Astrocyte (in vitro differentiated cells and primary cell): ENCODE data around the gene PACRG.

Experiments
- EZH2 ChIP-seq: IDR thresholded peaks from 2 replicates; pipeline ENCODE4 v1.6.1; 2012; ENCODE audit warnings: mild to moderate bottlenecking, low read length, inconsistent platforms; ENCODE audit not compliant: insufficient read depth
- TF ChIP-seq, protein P1 (sequence below): IDR thresholded peaks from 2 replicates; pipeline ENCODE4 v1.5.1; 2011; ENCODE audit warnings: low read depth, mild to moderate bottlenecking, inconsistent platforms, low read length, moderate library complexity; ENCODE audit not compliant: insufficient read depth

DNA sequence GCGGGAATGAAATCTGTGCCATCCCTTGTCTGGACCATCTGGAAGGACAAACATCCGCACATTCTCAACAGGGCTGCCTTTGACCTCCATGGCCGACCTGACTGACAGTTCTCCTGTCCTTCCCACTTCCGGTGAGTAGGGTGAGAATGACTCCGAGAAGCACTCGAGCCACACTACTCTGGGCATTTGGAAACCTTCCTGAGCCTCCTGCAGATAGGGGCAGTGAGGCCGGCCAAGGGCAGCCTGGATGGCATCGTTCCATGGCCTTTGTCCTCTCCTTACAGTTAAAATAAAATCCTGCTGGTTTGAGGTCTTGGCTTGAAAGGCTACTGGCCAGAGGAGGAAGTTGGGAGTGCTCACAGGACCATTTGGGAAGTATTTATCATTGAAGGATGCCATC is 615.8 kb downstream of the PACRG start:
- no peak for TF ChIP-seq EZH2
- TF ChIP-seq, protein P1, sequence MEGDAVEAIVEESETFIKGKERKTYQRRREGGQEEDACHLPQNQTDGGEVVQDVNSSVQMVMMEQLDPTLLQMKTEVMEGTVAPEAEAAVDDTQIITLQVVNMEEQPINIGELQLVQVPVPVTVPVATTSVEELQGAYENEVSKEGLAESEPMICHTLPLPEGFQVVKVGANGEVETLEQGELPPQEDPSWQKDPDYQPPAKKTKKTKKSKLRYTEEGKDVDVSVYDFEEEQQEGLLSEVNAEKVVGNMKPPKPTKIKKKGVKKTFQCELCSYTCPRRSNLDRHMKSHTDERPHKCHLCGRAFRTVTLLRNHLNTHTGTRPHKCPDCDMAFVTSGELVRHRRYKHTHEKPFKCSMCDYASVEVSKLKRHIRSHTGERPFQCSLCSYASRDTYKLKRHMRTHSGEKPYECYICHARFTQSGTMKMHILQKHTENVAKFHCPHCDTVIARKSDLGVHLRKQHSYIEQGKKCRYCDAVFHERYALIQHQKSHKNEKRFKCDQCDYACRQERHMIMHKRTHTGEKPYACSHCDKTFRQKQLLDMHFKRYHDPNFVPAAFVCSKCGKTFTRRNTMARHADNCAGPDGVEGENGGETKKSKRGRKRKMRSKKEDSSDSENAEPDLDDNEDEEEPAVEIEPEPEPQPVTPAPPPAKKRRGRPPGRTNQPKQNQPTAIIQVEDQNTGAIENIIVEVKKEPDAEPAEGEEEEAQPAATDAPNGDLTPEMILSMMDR, result no peak
